ENCODE measurements around the gene BIRC5.
"Not testable (repeated sequence)": the region's sequence is repeated elsewhere in the genome, so short reads cannot be mapped to it uniquely, and the experiment has no call there.

BIRC5 gene

GRCh38 chr17:78214016-78214705, at the start of gene BIRC5:
BIRC5 (plus strand) TSS chr17:78214253; CDS start chr17:78214317, 64 bp downstream.
- DNase-seq (ENCODE audit: low read depth, low spot score), result peak; percentile 41
- H3K4me1 ChIP-seq (ENCODE audit: control insufficient read depth, insufficient read depth, low read length), result no peaks in the 10 kb centered on the region
- no CpG with 5 or more reads among the region's 60 CpGs for WGBS (ENCODE audit: insufficient coverage, insufficient read length)
- H3K4me3 ChIP-seq (ENCODE audit: low read length), result peak within 1 kb of the TSS; percentile 85
- H3K9me3 ChIP-seq (ENCODE audit: control insufficient read depth, insufficient read depth, low read length), result no peaks in the 10 kb centered on the region
- H3K27ac ChIP-seq (ENCODE audit: low read length), result no peak within 1 kb of the TSS
- peaks cover 3% of the 10 kb centered on the region; the same call in 1 of the 2 replicates for H3K36me3 ChIP-seq (ENCODE audit: control insufficient read depth, insufficient read depth, low read length)
- no peaks in the 10 kb centered on the region for H3K27me3 ChIP-seq (ENCODE audit: control insufficient read depth, insufficient read depth, low read length)

- Histone ChIP-seq H3K36me3 (ENCODE audit: control insufficient read depth, insufficient read depth, low read length) (no peaks in the 10 kb centered on the region), H3K27me3 (ENCODE audit: control insufficient read depth, insufficient read depth, low read length) (no peaks in the 10 kb centered on the region), H3K27ac (ENCODE audit: low read length) (no peak overlapping the region), H3K9me3 (ENCODE audit: control insufficient read depth, insufficient read depth, low read length) (no peaks in the 10 kb centered on the region), H3K4me1 (ENCODE audit: control insufficient read depth, insufficient read depth, low read length) (peaks cover 5% of the 10 kb centered on the region; the same call in 1 of the 2 replicates), H3K4me3 (ENCODE audit: low read length) (no peak overlapping the region)
- WGBS (ENCODE audit: insufficient coverage, insufficient read length), result no CpG with 5 or more reads among the region's 16 CpGs
- DNase-seq (ENCODE audit: low read depth, low spot score), result no peak
These were observed 49.1 kb upstream of the BIRC5 start for GRCh38 chr17:78164748-78165607.

- no peak for DNase-seq (ENCODE audit: low read depth, low spot score)
- no peaks in the 10 kb centered on the region for H3K27me3 ChIP-seq (ENCODE audit: control insufficient read depth, insufficient read depth, low read length)
These were observed 47.6 kb upstream of the BIRC5 start for GRCh38 chr17:78166416-78166815.

GRCh38 chr17:78168242-78168902, 45.7 kb upstream of the BIRC5 start, which contains the start of gene SYNGR2:
SYNGR2 (plus strand) TSS chr17:78168581; CDS start chr17:78168617, 36 bp downstream.
- no CpG with 5 or more reads among the region's 84 CpGs for WGBS (ENCODE audit: insufficient coverage, insufficient read length)
- H3K27ac ChIP-seq (ENCODE audit: low read length), result no peak within 1 kb of the TSS
- no peaks in the 10 kb centered on the region for H3K27me3 ChIP-seq (ENCODE audit: control insufficient read depth, insufficient read depth, low read length)
- no peaks in the 10 kb centered on the region for H3K9me3 ChIP-seq (ENCODE audit: control insufficient read depth, insufficient read depth, low read length)
- DNase-seq (ENCODE audit: low read depth, low spot score), result no peak
- no peaks in the 10 kb centered on the region; the same call in 1 of the 2 replicates for H3K36me3 ChIP-seq (ENCODE audit: control insufficient read depth, insufficient read depth, low read length)
- H3K4me1 ChIP-seq (ENCODE audit: control insufficient read depth, insufficient read depth, low read length), result peaks cover 5% of the 10 kb centered on the region; the same call in 1 of the 2 replicates
- H3K4me3 ChIP-seq (ENCODE audit: low read length), result peak within 1 kb of the TSS; percentile 87; the same call in 1 of the 2 replicates

More at GRCh38 chr17:78166416-78166815, 47.6 kb upstream of the BIRC5 start:
- Histone ChIP-seq H3K4me3 (ENCODE audit: low read length) (no peak overlapping the region), H3K27ac (ENCODE audit: low read length) (no peak overlapping the region), H3K9me3 (ENCODE audit: control insufficient read depth, insufficient read depth, low read length) (no peaks in the 10 kb centered on the region), H3K4me1 (ENCODE audit: control insufficient read depth, insufficient read depth, low read length) (peaks cover 5% of the 10 kb centered on the region; the same call in 1 of the 2 replicates), H3K36me3 (ENCODE audit: control insufficient read depth, insufficient read depth, low read length) (no peaks in the 10 kb centered on the region; the same call in 1 of the 2 replicates)
- WGBS (ENCODE audit: insufficient coverage, insufficient read length), result no CpG with 5 or more reads among the region's 6 CpGs

- no peak for DNase-seq (ENCODE audit: low read depth, low spot score)
- H3K4me3 ChIP-seq (ENCODE audit: low read length), result peak overlapping the region; percentile 87; the same call in 1 of the 2 replicates
- no peaks in the 10 kb centered on the region for H3K27me3 ChIP-seq (ENCODE audit: control insufficient read depth, insufficient read depth, low read length)
- peaks cover 5% of the 10 kb centered on the region; the same call in 1 of the 2 replicates for H3K4me1 ChIP-seq (ENCODE audit: control insufficient read depth, insufficient read depth, low read length)
- H3K27ac ChIP-seq (ENCODE audit: low read length), result no peak overlapping the region
- no CpG with 5 or more reads among the region's 38 CpGs for WGBS (ENCODE audit: insufficient coverage, insufficient read length)
- peaks cover 3% of the 10 kb centered on the region; the same call in 1 of the 2 replicates for H3K36me3 ChIP-seq (ENCODE audit: control insufficient read depth, insufficient read depth, low read length)
- H3K9me3 ChIP-seq (ENCODE audit: control insufficient read depth, insufficient read depth, low read length), result no peaks in the 10 kb centered on the region
These were observed 44.9 kb upstream of the BIRC5 start for GRCh38 chr17:78168903-78169793.

- Histone ChIP-seq H3K4me1 (ENCODE audit: control insufficient read depth, insufficient read depth, low read length) (peaks cover 5% of the 10 kb centered on the region), H3K36me3 (ENCODE audit: control insufficient read depth, insufficient read depth, low read length) (peaks cover 16% of the 10 kb centered on the region), H3K4me3 (ENCODE audit: low read length) (no peak overlapping the region), H3K27ac (ENCODE audit: low read length) (no peak overlapping the region), H3K27me3 (ENCODE audit: control insufficient read depth, insufficient read depth, low read length) (no peaks in the 10 kb centered on the region), H3K9me3 (ENCODE audit: control insufficient read depth, insufficient read depth, low read length) (no peaks in the 10 kb centered on the region)
- no CpG with 5 or more reads among the region's 31 CpGs for WGBS (ENCODE audit: insufficient coverage, insufficient read length)
- DNase-seq (ENCODE audit: low read depth, low spot score), result no peak
These were observed 43.1 kb upstream of the BIRC5 start for GRCh38 chr17:78170692-78171590.

- not testable (repeated sequence) for H3K27me3 ChIP-seq (ENCODE audit: control insufficient read depth, insufficient read depth, low read length); H3K4me1 ChIP-seq (ENCODE audit: control insufficient read depth, insufficient read depth, low read length); DNase-seq (ENCODE audit: low read depth, low spot score); H3K4me3 ChIP-seq (ENCODE audit: low read length); H3K9me3 ChIP-seq (ENCODE audit: control insufficient read depth, insufficient read depth, low read length); H3K27ac ChIP-seq (ENCODE audit: low read length)
- peaks cover 16% of the 10 kb centered on the region for H3K36me3 ChIP-seq (ENCODE audit: control insufficient read depth, insufficient read depth, low read length)
- WGBS (ENCODE audit: insufficient coverage, insufficient read length), result no CpG with 5 or more reads among the region's 19 CpGs
These were observed 42.3 kb upstream of the BIRC5 start for GRCh38 chr17:78171591-78172248.

- peaks cover 16% of the 10 kb centered on the region for H3K36me3 ChIP-seq (ENCODE audit: control insufficient read depth, insufficient read depth, low read length)
- no peaks in the 10 kb centered on the region for H3K9me3 ChIP-seq (ENCODE audit: control insufficient read depth, insufficient read depth, low read length)
- H3K4me3 ChIP-seq (ENCODE audit: low read length), result no peak overlapping the region
- no CpG with 5 or more reads among the region's 19 CpGs for WGBS (ENCODE audit: insufficient coverage, insufficient read length)
- no peaks in the 10 kb centered on the region for H3K27me3 ChIP-seq (ENCODE audit: control insufficient read depth, insufficient read depth, low read length)
- peaks cover 5% of the 10 kb centered on the region for H3K4me1 ChIP-seq (ENCODE audit: control insufficient read depth, insufficient read depth, low read length)
- H3K27ac ChIP-seq (ENCODE audit: low read length), result no peak overlapping the region
- DNase-seq (ENCODE audit: low read depth, low spot score), result no peak
These were observed 41.6 kb upstream of the BIRC5 start for GRCh38 chr17:78172249-78173051.
